ENCODE data around the gene ANKAR.
"Not testable (repeated sequence)": the region's sequence is repeated elsewhere in the genome, so short reads cannot be mapped to it uniquely, and the experiment has no call there.

Gene ANKAR

GRCh38 chr2:189659734-189660133 is 14.7 kb upstream of the ANKAR start:
- no peak for DNase-seq (ENCODE audit: low read depth in 2 of 2)

GRCh38 chr2:189660803-189661147 is 13.7 kb upstream of the ANKAR start:
- no peak for DNase-seq (ENCODE audit: low read depth in 2 of 2)

- DNase-seq (ENCODE audit: low read depth in 2 of 2): peak; percentile 94 to 97
Measured at GRCh38 chr2:189661148-189661956, 13.1 kb upstream of the ANKAR start, which contains the start of gene ASNSD1. Gene ASNSD1 (plus strand): TSS chr2:189661459. CDS start chr2:189666133, 4,674 bp downstream.

- DNase-seq (ENCODE audit: low read depth in 2 of 2): no peak
Measured at GRCh38 chr2:189661957-189662321, 12.5 kb upstream of the ANKAR start.

- DNase-seq (ENCODE audit: low read depth in 2 of 2): no peak
Measured at GRCh38 chr2:189662669-189663226, 11.7 kb upstream of the ANKAR start.

GRCh38 chr2:189663319-189663718 is 11.2 kb upstream of the ANKAR start:
- DNase-seq (ENCODE audit: low read depth in 2 of 2): not testable (repeated sequence)

GRCh38 chr2:189669913-189670312 is 4.6 kb upstream of the ANKAR start:
- DNase-seq (ENCODE audit: low read depth in 2 of 2): no peak

GRCh38 chr2:189673661-189674373 is 653 bp upstream of the ANKAR start:
- DNase-seq (ENCODE audit: low read depth in 2 of 2): no peak

- no peak for DNase-seq (ENCODE audit: low read depth in 2 of 2)
Measured at GRCh38 chr2:189676471-189676870, 2.0 kb downstream of the ANKAR start.

- no peak for DNase-seq (ENCODE audit: low read depth in 2 of 2)
Measured at GRCh38 chr2:189679226-189679625, 4.8 kb downstream of the ANKAR start.

GRCh38 chr2:189681203-189681602 is 6.7 kb downstream of the ANKAR start:
- DNase-seq (ENCODE audit: low read depth in 2 of 2): no peak

GRCh38 chr2:189681903-189682302 is 7.4 kb downstream of the ANKAR start:
- no peak for DNase-seq (ENCODE audit: low read depth in 2 of 2)

- DNase-seq (ENCODE audit: low read depth in 2 of 2): no peak
Measured at GRCh38 chr2:189683348-189683747, 8.9 kb downstream of the ANKAR start.

- DNase-seq (ENCODE audit: low read depth in 2 of 2): no peak
Measured at GRCh38 chr2:189684811-189685210, 10.3 kb downstream of the ANKAR start.

GRCh38 chr2:189685540-189686229 is 11.2 kb downstream of the ANKAR start:
- no peak for DNase-seq (ENCODE audit: low read depth in 2 of 2)

- DNase-seq (ENCODE audit: low read depth in 2 of 2): not testable (repeated sequence)
Measured at GRCh38 chr2:189687796-189688195, 13.3 kb downstream of the ANKAR start.

GRCh38 chr2:189696223-189696622 is 21.8 kb downstream of the ANKAR start:
- no peak for DNase-seq (ENCODE audit: low read depth in 2 of 2)

GRCh38 chr2:189698020-189698887 is 23.8 kb downstream of the ANKAR start:
- DNase-seq (ENCODE audit: low read depth in 2 of 2): no peak

GRCh38 chr2:189700681-189701080 is 26.2 kb downstream of the ANKAR start:
- DNase-seq (ENCODE audit: low read depth in 2 of 2): no peak

GRCh38 chr2:189702071-189702470 is 27.6 kb downstream of the ANKAR start:
- DNase-seq (ENCODE audit: low read depth in 2 of 2): no peak

- no peak for DNase-seq (ENCODE audit: low read depth in 2 of 2)
Measured at GRCh38 chr2:189709501-189710221, 35.2 kb downstream of the ANKAR start.

Measured in stimulated activated CD4-positive, alpha-beta T cell treated with anti-CD3 and anti-CD28 coated beads, Interleukin-12 subunit alpha, Interleukin-12 subunit beta, amount 100 ng/mL, for 24 hours (primary cell).